ENCODE data around the gene YWHAQ.
"Not testable (repeated sequence)": the region's sequence is repeated elsewhere in the genome, so short reads cannot be mapped to it uniquely, and the experiment has no call there.

The YWHAQ gene

DNA sequence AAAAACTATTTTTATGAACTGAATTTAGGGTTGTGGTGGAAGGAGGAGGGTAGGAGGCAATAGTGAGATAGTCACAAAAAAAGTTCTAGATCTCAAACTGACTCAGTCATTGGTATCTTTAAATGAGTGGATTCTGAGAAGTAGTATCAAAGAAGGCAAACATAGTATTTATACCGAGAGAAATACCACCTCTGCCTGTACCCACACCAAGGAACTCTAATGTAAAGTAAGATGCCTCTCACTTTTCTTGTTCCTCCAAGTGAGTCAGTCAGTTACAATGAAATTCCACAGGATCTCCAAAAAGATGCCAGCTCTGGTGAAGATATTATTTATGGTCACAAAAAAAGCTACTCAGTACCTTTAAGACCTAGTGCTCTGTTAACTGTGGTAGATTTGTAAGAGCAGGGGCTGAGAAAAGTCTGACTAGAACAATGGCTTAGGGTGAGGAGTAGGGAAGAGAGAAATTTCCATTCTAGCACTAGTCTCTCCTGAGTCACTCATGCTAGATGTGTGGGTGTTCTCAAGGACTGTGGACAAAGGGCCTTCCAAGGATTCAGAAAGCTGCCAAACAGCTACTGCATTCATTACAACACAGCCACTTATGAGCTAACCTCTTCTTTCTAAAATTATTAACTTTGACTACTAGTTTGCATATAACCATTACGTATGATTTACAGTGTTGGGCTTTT, 36.3 kb downstream of the YWHAQ start:
- DNase-seq (ENCODE audit: low spot score), result no peak

DNA sequence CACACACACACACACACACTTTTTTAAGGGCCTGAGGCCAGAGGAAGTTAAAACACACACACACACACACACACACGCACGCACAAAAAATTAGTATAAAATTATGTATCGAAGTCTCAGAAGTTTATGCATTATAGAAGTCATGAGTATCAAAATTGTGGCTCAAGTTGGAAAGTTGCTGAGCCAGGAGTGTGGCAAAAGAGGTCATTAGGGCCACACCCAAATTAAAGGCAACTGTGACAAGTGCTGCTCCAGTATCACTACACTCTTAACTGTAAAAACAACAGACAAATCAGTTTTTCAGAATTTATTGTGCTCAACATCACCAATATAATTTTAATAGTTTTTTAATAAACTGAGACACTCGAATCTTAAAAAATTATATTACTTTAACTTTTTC, 36.9 kb downstream of the YWHAQ start:
- DNase-seq (ENCODE audit: low spot score), result no peak

DNA sequence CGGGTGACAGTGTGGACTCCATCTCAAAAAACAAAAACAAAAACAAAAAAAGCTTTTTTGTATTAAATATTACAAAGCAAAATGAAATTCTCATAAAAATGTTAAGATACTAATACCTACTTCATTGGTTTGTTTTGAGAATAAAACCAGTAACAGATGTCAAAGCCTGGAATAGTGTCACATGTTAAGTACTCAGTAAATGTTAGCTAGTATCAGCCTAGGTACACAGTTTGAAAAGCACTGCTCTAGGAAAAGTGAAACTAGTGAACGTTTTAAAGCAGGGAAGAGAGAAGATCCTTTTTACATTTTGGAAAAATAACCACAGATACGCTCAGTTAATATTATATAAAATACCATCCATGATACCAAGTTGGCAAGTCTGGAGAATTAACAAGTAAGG, 38.1 kb downstream of the YWHAQ start:
- no peak for DNase-seq (ENCODE audit: low spot score)

DNA sequence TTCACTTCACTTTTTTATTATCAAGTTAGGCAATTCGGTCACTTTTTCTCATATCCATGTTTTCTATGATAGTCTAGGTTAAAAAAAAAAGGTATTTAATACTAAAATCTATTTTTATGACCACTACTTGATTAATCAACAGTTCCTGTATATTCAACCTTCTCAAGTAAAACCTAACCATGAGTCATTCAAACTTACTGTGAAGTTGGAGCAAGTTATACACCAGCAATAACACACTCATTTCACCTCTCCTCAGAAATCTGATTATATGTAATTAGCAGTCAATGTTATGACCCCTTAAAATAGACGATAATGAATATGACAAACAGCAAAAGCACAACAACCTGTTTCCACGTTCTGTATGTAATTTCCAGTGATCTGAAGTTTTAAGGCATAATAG, 40.2 kb downstream of the YWHAQ start:
- no peak for DNase-seq (ENCODE audit: low spot score)

DNA sequence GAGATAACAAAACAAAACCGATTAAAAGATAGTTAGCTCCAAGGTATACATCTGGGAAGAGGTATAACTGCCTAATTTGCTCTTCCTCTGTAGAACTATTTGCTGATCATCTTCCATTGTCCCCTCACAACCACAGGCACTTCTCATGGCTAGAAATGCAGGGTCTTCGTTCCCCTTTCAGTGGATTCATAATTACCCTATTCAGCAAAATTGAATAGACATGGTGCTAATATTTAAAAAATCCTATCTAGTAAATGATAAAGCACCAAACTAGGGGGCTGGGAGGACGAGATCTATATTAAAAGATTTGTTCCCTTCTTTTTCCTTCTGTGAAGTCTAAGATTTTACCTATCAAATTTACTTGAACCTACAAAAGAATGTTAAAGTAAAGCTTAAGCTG, 44.3 kb downstream of the YWHAQ start:
- DNase-seq (ENCODE audit: low spot score), result no peak

DNA sequence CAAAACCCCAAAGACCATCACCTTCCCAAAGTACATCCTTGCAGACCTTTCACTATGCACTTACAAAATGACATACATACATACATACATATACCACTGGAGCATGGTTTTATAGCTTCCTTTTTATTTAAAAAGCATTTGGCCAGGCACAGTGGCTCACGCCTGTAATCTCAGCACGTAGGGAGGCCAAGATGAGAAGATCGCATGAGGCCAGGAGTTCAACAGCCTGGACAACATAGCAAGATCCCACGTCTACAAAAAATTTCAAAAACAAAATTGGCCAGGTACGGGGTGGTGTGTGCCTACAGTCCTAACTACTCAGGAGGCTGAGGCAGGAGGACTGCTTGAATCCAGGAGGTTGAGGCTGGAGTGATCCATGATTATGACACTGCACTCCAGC, 45.3 kb downstream of the YWHAQ start:
- DNase-seq (ENCODE audit: low spot score), result no peak

DNA sequence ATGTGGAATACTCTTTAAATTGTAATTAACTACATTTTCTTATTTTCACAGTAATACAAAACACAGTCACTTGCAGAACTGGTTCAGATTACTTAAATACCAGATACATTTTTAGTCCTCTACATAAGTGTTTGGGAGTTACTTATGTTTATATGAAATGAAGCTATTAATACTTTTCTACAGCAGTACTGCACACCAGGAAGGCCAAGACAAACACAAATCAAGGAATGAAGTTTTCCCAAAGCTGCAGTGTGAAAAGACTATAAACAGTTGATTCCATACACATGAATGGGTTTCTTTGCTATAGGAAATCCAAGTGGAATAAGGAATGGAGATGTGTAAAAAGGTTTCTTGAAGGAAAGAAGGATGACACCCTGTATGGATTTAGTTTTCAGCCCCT, 45.9 kb downstream of the YWHAQ start:
- DNase-seq (ENCODE audit: low spot score), result not testable (repeated sequence)

DNA sequence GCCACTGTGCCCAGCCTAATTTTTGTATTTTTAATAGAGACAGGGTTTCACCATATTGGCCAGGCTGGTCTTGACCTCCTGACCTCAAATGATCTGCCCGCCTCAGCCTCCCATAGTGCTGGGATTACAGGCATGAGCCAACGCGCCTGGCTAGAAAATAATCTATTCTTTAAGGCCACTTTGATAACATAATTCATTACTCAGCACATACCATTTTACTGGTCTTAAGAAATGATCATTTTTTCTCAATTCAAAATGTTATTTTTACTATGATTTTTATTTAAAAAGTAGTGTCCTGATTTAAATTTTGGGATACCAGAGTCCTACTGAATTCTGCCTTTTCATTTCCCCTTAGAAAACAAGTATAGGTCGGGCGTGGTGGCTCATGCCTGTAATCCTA, 48.2 kb downstream of the YWHAQ start:
- DNase-seq (ENCODE audit: low spot score), result no peak

DNA sequence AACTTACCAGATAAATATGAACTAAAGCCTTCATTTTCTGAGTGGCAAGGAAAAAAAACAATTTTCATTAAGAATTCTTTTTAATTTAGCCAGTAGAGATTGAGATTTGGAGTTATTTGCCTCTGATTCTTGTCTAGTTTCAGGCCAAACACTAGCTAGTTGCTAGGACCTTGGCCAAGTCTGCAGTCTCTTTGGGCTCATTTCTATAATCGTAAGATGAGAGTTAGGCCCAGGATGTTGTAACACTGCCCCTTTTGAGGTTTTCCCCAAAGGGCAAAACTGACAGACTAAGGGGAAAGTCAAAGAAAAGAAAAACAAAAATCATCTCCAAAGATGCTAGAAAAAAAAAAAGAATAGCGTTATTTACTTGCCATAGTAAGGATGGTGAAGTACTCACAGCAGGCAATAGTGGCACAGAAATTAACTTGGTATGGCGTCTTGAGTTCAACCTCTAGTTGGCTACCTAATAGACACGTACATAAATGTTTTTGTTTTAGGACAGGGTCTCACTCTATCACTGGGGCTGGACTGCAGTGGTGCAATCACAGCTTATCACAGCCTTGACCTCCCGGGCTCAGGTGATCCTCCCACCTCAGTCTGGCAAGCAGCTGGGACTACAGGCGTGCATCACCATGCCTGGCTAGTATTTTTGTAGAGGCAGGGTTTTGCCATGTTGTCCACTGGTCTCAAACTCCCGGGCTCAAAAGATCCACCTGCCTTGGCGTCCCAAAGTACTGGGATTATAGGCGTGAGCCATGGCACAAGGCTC, 52.1 kb downstream of the YWHAQ start:
- DNase-seq (ENCODE audit: low spot score), result no peak

DNA sequence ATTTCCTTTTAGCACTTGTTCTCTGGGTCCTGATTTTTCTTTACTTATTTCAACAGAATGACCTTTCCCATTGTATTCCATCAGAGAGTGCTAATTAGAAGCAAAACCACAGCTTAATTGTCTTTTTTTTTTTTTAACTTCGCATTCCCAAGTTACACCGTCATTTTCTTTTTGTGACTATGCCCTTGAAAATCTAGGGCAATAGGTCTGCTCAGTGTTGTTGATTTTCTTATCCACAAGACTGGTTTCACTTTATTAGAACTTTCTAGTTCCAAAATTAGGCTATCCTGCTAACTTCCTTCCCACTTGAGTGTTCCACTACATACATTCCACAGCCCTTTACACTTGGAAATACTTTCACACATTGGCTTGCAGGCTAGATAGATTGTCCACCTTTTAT, 56.5 kb downstream of the YWHAQ start:
- DNase-seq (ENCODE audit: low spot score), result no peak

DNA sequence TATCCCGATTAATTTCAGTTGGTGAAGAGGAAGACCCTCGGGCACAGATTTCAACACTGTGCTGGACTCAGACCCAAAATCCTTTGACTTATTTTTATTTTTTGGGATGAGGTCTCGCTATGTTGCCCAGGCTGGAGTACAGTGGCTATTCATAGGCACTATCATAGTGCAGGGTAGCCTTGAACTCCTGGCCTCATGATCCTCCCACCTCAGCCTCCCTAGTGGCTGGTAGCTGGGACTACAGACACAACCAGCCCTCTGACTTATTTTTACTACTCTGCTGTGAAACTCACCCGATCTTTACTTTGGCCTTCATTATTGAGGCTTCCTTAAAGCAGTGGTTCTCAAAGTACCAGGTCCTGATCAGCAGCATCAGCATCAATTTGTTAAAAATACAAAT, 57.0 kb downstream of the YWHAQ start:
- DNase-seq (ENCODE audit: low spot score), result no peak

DNA sequence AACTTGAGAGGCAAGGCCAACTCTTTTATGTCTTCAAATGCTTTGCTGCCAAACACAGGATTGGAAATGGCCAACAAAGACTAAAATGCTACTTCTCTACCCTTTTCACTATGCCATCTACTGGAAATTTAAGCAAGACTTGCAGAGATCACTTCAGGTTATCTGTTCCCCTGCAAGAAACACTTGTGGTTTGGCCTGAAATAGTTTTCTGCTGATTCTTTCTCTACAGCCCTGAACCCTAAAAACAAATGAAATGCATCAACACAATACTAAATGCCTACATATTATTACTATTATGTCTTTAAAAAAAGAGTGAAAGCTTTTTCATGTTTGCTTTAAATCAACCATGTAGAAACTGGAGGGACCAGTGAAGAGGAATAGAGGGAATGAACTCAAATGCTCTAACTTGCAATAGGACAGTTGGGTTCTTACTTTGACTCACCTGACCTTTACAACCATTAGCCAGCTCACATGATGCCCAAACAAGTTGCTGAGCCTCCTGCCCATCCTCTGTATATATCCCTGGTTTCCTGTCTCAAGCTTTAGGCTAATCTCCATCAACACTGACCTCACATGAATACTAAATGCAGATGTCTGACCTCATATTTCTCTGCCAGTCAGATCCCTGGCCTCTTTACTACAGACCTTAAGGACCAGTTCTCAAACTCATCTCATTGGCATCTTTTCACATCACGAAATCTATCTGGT, 57.6 kb downstream of the YWHAQ start:
- DNase-seq (ENCODE audit: low spot score), result no peak

DNA sequence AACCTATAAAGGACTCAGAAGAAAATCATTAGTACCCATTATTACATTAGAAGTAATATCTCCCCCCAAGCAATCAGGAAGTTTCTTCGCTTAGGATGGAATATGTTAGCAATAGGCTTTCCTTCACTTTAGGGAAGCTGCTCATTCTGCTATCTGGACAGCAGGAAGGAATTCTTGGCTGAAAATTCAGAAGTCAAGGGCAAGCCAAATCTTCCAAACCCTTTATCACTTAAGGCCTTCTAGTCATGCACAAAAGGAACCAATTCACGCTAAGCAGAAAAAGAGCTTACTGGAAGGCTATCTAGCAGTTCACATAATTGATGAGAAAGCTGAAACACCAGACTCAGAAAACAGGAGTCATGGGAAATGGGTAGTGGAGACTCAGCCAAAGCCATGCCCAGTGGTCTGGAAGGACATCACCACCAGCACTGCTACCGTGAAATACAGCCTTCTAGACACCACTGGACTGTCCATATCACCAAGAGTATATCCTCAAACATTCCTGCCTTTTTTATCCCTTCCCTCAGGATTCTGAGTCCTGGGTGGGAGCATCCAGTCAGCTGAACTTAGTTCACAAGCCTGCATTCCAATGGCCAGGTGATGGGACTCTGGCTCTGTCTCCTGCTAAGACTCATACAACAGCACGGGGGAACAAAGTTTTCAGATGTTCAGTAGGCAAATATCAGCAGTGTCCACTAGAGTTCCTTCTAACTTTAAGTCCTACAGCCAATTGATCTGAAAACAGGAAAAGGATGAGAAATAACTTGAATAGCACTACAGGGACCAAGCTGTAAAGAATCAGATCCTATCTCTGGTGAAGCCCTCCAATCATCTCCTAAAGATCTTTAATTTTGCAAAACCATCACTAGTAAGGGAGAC, 60.4 kb downstream of the YWHAQ start:
- DNase-seq (ENCODE audit: low spot score), result no peak

DNA sequence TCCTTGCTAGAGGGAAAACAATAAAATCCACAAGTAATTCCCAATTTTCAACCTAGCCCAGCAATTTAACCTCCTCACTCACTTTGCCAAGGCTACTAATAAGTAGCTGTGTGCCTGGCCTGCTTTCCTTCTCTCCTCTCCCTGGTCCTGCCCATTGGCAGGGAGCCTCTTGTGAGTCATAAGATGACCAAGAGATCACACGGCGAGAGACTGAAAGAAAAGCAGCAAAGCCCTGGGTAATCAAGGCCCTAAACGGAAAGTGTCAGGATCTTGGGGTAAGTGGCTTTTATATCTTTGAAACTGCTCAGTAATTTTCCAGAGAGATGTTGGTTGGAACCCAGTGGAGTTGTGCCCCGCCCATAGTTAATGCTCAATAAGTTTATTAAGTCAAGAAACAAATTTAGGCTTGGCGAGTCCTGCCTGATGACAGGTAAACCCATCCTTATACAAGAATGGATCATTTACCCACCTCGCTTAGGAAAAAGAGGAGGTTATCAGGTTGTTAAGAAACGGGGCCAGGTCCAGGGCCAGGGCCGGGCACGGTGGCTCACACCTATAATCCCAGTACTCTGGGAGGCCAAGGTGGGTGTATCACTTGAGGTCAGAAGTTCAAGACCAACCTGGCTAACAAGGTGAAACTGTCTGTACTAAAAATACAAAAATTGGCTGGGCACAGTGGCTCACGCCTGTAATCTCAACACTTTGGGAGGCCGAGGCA, 65.2 kb downstream of the YWHAQ start:
- peak; percentile 82 for DNase-seq (ENCODE audit: low spot score)

DNA sequence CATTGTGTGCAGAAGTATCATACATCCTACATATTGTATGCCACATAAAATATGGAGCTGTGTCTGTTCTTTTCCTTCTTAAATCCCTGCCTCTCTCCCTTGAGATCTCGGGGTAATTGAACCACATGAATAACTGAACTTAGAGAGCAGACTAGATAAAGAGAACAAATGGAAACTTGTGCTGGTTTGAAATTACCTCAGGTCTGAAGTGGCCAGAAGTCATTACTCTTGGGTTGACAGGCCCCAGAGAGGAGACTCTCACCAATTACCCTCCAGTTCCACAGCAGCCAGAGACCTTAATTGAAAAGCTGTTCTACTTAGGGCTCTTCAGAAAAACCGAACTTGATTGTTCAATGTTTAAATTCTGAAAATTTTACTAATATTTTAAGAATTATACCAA, 70.2 kb downstream of the YWHAQ start:
- DNase-seq (ENCODE audit: low spot score), result no peak

DNA sequence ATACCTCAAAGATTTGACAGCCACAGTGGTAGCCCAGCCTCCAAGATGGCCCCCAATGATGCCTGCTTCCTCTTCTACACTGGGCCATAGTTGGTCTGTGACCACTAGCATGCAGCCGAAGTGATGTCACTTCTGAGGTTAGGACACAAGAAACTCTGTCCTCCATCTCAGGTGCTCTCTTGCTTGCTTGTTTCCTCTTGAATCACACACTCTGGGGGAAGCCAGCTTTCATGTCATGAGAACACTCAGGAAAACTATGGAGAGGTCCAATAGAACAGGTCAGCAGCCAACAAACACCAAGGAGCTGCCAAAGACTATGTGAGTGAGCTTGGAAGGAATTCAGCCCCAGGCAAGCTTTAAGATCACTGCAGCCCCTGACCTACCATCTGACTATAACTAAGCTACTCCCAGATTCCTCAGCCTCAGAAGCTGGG, 71.8 kb downstream of the YWHAQ start:
- no peak for DNase-seq (ENCODE audit: low spot score)

DNA sequence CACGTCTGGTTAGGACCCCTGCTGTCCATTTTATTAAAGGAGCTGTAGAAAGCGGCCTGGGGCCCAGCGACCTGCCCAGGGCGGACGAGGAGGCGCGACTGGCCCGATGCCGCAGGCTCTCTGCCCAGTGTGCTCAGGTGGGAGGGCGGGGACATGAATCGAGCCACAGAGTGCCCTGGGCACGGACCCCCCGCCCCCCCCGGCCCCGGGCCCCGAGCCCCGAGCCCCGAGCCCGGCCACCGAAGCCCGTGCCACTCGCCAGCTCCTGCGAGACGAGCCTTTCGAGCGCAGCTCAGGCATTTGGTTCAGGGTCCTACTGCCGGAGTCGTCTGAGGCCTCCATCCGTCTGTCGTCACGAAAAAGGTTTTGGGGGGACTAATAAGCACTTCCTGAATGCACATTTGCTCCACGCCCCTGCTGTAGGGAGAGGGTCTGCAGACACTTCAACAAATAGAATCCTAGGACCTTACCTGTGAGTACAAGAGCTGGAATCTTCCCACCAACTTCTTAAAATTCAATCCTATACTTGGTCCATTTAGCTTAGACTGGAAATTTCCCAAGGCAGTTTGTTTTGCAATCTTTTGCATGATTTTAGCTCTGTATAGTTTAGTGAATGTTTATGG, 74.6 kb downstream of the YWHAQ start:
- DNase-seq (ENCODE audit: low spot score), result no peak

DNA sequence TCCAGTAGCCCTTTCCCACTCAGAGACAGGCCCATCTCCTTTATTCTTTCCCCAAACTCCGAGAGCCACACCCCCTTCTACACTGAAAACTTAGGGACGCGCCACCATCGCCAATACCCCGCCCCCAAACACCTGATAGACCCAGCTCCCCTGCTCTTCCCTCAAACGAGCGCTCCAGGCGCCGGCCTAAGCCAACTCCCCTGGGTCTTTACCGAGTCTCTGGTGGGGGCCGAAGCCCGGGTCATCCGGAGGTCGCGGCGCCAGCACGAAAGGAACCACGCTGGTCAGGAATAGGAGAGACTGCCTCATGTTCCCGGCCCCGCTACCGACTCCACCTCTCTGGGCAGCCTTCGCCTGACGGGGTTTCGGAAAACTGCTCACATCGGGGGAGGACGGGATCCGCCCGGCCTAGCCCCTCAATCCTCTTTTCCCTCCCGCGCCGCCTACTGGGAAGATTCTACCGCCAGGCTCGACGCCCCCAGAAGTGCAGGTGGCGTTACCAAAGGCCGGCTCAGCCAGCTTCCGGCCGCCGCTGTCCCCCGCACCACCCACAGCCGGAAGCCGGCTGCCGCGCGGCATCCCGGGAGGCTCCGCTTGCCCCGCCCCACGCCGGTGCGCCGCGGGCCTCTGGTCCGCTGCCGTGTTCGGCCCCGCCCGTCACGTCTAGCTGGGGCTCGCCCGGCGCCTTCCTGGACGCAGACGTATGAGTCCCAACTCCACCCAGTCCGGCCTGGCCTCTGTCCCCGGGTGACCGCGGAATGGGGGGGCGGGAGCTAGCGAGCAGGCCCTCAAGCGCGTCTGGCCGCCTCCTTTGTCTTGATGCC, 75.3 kb downstream of the YWHAQ start, which contains the start of gene ADAM17:
Gene ADAM17 (minus strand): TSS at position 534 of the 824 bp plus-strand sequence. CDS start 225 bp downstream, at position 309.
- peak; percentile 94 for DNase-seq (ENCODE audit: low spot score)

DNA sequence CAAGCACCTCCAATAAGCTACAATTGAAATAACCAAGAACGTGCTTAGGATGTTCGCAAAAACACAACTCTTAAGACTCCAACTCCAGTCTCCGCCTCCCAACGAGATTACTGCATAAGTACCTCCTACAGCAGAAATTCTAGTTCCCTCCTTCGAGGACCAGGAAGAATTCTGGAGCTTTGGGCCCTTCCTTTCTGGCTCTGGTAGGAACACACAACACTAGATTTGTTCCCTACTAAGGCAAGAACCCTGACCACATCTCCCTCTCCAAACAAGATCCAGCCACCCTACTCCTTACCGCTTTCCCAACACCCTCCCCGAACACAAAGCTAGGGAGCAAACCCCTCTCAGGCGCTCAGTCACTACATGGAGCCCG, 75.9 kb downstream of the YWHAQ start:
- DNase-seq (ENCODE audit: low spot score), result peak; percentile 45

Data from LoVo (cell line).